PC-9 (cell line): ENCODE measurements around the gene APOA4.

Experiments used
- CTCF ChIP-seq: fragments of 200-600 bp; sonication (generic); conservative IDR thresholded peaks from 2 replicates; pipeline ENCODE4 v1.6.1; 2017; ENCODE audit warnings: mixed run types, antibody characterized with exemption, mild to moderate bottlenecking, moderate library complexity
- EZH2 ChIP-seq: fragments of 200-600 bp; sonication (generic); IDR thresholded peaks from 2 replicates; pipeline ENCODE4 v1.8.0; 2017; ENCODE audit warnings: antibody characterized with exemption, low read depth

DNA sequence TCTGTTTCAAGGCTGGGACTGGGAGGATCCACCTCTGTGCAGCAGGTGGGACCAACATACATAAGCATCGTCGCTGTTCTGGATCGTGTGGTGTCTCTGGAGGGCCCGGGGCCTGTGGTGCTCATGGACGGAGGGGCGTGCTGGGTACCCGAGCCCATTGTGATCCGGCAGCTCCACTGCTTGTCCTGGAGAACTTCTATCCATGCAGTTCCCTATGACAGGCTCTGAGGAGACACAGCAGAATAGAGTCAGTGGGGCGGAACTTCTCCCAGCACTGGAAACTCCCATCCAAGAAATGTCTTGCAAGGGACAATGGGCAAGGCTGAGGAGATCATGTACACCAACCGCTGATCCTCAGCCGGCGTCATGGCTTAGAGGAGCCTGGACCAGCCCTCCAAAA is 26.0 kb upstream of the APOA4 start:
- no peak for TF ChIP-seq CTCF
- no peak for TF ChIP-seq EZH2
